Ishikawa (cell line): Measurements from ENCODE around the gene GOLGA1.

Experiments used
- CEBPB ChIP-seq: IDR thresholded peaks from 2 replicates; pipeline ENCODE4 v1.6.1; 2012
- CREB1 ChIP-seq: IDR thresholded peaks from 2 replicates; pipeline ENCODE4 v1.6.1; 2012; ENCODE audit warnings: low read depth
- EGR1 ChIP-seq: IDR thresholded peaks from 2 replicates; pipeline ENCODE4 v1.6.1; 2012
- EP300 ChIP-seq: IDR thresholded peaks from 2 replicates; pipeline ENCODE4 v1.6.1; 2012; ENCODE audit warnings: borderline replicate concordance
- FOXM1 ChIP-seq: IDR thresholded peaks from 2 replicates; pipeline ENCODE4 v1.6.1; 2012; ENCODE audit warnings: low read depth, borderline replicate concordance
- MAX ChIP-seq: IDR thresholded peaks from 2 replicates; pipeline ENCODE4 v1.6.1; 2012
- NFIC ChIP-seq: IDR thresholded peaks from 2 replicates; pipeline ENCODE4 v1.6.1; 2012
- RAD21 ChIP-seq: IDR thresholded peaks from 2 replicates; pipeline ENCODE4 v1.6.1; 2012; ENCODE audit warnings: low read depth
- TAF1 ChIP-seq: IDR thresholded peaks from 2 replicates; pipeline ENCODE4 v1.6.1; 2012; ENCODE audit warnings: low read depth, mild to moderate bottlenecking
- TCF12 ChIP-seq: IDR thresholded peaks from 2 replicates; pipeline ENCODE4 v1.6.1; 2012; ENCODE audit warnings: low read depth
- TEAD4 ChIP-seq: IDR thresholded peaks from 2 replicates; pipeline ENCODE4 v1.6.1; 2012
- USF1 ChIP-seq: IDR thresholded peaks from 2 replicates; pipeline ENCODE4 v1.6.1; 2012
- YY1 ChIP-seq: IDR thresholded peaks from 2 replicates; pipeline ENCODE4 v1.6.1; 2012; ENCODE audit warnings: low read depth
- ZBTB7A ChIP-seq: IDR thresholded peaks from 2 replicates; pipeline ENCODE4 v1.6.1; 2012; ENCODE audit warnings: low read depth
- TF ChIP-seq, protein P1 (sequence below): IDR thresholded peaks from 2 replicates; pipeline ENCODE4 v1.6.1; 2012; ENCODE audit warnings: low read depth, mild to moderate bottlenecking

GOLGA1 gene

DNA sequence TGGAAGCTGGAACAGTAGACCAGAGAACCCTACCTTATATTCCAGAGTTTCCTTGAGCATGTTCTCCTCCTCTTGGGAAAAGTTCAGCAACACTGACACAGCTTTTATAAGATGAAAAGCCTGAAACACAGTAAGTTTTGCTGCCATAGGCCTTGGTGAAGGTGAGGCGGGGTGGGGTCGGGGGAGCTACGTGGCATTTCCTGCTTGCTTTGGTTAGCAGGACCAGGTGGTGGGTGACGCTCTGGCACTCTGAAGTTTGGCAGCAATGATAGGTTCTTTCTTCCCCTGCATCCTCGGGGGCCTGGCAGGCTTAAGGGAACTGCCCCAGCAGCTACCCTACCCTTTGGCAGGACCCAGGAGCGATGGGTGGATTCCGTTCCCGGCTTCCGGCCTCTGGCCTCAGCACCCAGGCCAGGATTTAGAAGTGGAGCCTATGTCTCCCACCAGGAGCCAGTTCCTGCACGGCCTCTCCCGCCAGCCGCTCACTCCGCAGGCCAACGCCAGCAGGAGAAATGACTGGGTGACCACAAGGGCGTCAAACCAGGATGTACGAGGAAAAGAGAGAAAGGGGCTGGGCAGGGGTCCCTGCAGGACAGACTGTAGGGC lies 59.6 kb downstream of the GOLGA1 start:
- TF ChIP-seq, protein P1, sequence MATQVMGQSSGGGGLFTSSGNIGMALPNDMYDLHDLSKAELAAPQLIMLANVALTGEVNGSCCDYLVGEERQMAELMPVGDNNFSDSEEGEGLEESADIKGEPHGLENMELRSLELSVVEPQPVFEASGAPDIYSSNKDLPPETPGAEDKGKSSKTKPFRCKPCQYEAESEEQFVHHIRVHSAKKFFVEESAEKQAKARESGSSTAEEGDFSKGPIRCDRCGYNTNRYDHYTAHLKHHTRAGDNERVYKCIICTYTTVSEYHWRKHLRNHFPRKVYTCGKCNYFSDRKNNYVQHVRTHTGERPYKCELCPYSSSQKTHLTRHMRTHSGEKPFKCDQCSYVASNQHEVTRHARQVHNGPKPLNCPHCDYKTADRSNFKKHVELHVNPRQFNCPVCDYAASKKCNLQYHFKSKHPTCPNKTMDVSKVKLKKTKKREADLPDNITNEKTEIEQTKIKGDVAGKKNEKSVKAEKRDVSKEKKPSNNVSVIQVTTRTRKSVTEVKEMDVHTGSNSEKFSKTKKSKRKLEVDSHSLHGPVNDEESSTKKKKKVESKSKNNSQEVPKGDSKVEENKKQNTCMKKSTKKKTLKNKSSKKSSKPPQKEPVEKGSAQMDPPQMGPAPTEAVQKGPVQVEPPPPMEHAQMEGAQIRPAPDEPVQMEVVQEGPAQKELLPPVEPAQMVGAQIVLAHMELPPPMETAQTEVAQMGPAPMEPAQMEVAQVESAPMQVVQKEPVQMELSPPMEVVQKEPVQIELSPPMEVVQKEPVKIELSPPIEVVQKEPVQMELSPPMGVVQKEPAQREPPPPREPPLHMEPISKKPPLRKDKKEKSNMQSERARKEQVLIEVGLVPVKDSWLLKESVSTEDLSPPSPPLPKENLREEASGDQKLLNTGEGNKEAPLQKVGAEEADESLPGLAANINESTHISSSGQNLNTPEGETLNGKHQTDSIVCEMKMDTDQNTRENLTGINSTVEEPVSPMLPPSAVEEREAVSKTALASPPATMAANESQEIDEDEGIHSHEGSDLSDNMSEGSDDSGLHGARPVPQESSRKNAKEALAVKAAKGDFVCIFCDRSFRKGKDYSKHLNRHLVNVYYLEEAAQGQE = no peak
- no peak for TF ChIP-seq MAX
- no peak for TF ChIP-seq NFIC
- TF ChIP-seq RAD21 = no peak
- TF ChIP-seq CREB1 = no peak
- TF ChIP-seq USF1 = no peak
- no peak for TF ChIP-seq CEBPB
- TF ChIP-seq YY1 = no peak
- no peak for TF ChIP-seq TCF12
- TF ChIP-seq ZBTB7A = no peak
- no peak for TF ChIP-seq TEAD4
- no peak for TF ChIP-seq EP300
- no peak for TF ChIP-seq TAF1
- no peak for TF ChIP-seq EGR1
- TF ChIP-seq FOXM1 = no peak

GRCh38 chr9:124880501-124880900 lies 60.4 kb downstream of the GOLGA1 start:
- TF ChIP-seq EGR1 (no peak), CEBPB (no peak)

DNA sequence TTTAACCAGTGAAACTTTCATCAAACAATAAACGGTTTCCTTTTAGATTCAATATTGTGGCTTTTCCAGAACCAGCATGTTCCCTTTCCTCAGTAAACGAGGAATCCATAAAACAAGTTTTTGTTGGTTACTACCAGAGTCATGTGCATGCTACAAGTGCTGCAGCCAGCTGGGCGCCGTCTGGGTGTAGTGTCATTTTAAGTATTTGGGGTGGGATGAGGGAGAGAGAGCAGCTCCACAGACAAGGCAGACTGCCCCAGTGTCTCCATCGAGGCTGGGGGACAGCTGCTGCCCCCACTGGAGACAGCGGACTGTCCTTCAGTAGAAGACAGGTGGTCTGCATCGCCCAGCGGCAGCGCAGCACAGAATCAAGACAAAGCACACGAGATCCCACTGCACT lies 61.7 kb downstream of the GOLGA1 start:
- no peak for TF ChIP-seq USF1
- no peak for TF ChIP-seq EP300
- no peak for TF ChIP-seq CREB1

DNA sequence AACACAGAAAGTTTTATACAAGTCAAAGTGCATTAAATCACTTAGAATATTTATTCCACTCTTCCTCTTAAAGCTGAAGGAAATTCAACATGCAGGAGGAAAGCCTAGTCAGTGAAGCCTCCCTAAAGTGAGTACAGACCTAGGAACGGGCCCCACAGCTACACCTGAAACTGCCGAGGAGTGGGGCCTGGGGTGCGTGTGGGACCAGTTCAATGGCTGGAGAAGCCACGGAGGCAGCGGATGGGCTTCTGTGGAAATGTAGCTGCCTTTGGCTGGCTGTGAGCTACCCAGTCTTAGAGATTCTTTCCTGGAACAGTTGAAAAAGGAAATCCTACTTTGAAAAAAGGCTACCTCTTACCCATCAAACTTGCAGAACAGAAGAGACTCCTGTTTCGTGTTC lies 62.4 kb downstream of the GOLGA1 start:
- TF ChIP-seq, protein P1 = no peak
- TF ChIP-seq ZBTB7A (no peak), CREB1 (no peak), MAX (no peak), TEAD4 (no peak), USF1 (no peak), RAD21 (no peak), FOXM1 (no peak), CEBPB (no peak), EP300 (no peak), EGR1 (no peak), TCF12 (no peak)

DNA sequence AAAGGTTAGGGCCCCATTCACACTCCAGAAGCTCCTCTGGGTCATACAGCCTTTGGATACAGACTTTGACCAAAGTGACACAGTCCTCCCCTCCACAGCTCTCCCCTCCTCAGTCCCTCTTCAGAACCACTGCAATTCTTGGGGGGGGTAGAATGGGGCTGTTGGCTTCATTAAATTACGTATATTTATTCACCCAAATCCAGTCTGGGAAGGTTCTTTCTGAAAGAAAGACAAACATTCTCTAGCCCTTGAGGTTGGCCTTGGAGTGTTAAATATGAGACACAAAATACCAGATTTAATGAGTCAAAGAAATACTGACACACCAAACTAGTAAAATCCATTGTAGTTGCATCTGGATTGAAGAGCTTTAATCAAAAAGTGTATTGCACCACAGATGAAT lies 62.9 kb downstream of the GOLGA1 start:
- TF ChIP-seq TCF12 (no peak), FOXM1 (no peak), EGR1 (no peak), MAX (no peak)

GRCh38 chr9:124877021-124877782 lies 63.7 kb downstream of the GOLGA1 start:
- TF ChIP-seq YY1 = no peak
- no peak for TF ChIP-seq EP300
- no peak for TF ChIP-seq CREB1
- TF ChIP-seq EGR1 = no peak
- TF ChIP-seq USF1 = no peak
- TF ChIP-seq CEBPB = no peak
- TF ChIP-seq ZBTB7A = no peak
- TF ChIP-seq FOXM1 = no peak
- TF ChIP-seq MAX = no peak
- TF ChIP-seq TEAD4 = no peak
